HEK293 (cell line): ENCODE data around the gene PNLDC1.

Experiments
- CTCF ChIA-PET: fragments of 350-600 bp; formaldehyde crosslinking; extraction: SDS; loops from one replicate; lab custom pipeline; 2021; ENCODE audit warnings: antibody characterized with exemption; lab: Yijun Ruan, JAX
- POLR2A ChIA-PET: fragments of 300-600 bp; formaldehyde crosslinking; extraction: SDS; loops from one replicate; lab custom pipeline; 2020; ENCODE audit warnings: antibody characterized with exemption, inconsistent platforms; lab: Yijun Ruan, JAX
- H3K27ac ChIP-seq: fragments of 200-500 bp; sonication (Bioruptor generic); 2 replicates; pipeline ENCODE4 v1.5.1; 2014; ENCODE audit warnings: low read depth, low read length, control low read depth, inconsistent platforms; ENCODE audit errors: extremely low read depth
- H3K36me3 ChIP-seq, 2 experiments: fragments of 200-500 bp in 1 of 2; sonication (Bioruptor generic) in 1 of 2; 1 replicate in 1 of 2; 2 replicates in 1 of 2; pipeline ENCODE4 v1.5.1; 2014 to 2017; ENCODE audit warnings: inconsistent platforms in 2 of 2, low read length in 2 of 2; ENCODE audit not compliant: control insufficient read depth in 2 of 2, insufficient read depth in 1 of 2
- H3K4me1 ChIP-seq: fragments of 200-500 bp; sonication (Bioruptor generic); 2 replicates; pipeline ENCODE4 v1.5.1; 2014; ENCODE audit warnings: mild to moderate bottlenecking, low read length, inconsistent platforms; ENCODE audit not compliant: control insufficient read depth, insufficient read depth
- H3K4me3 ChIP-seq: 2 replicates; pipeline ENCODE4 v1.5.1; 2011; ENCODE audit warnings: low read depth, mild to moderate bottlenecking, control low read depth, low read length, moderate library complexity
- H3K9me3 ChIP-seq: fragments of 200-500 bp; sonication (Bioruptor generic); 2 replicates; pipeline ENCODE4 v1.5.1; 2014; ENCODE audit warnings: low read depth, low read length, inconsistent platforms; ENCODE audit not compliant: control insufficient read depth, insufficient read depth
- HOXD13 ChIP-seq: sonication (generic); formaldehyde crosslinking; IDR thresholded peaks from 2 replicates; pipeline ENCODE4 v1.8.0; 2022; ENCODE audit warnings: missing genetic modification reagents, borderline replicate concordance
- MEIS1 ChIP-seq: sonication (generic); formaldehyde crosslinking; IDR thresholded peaks from 2 replicates; pipeline ENCODE4 v1.8.1; 2022; ENCODE audit warnings: missing genetic modification reagents, mild to moderate bottlenecking, borderline replicate concordance
- SETDB1 ChIP-seq: IDR thresholded peaks from one replicate; pipeline ENCODE4 v1.6.1; 2017; ENCODE audit warnings: mild to moderate bottlenecking, low read length, moderate library complexity, mixed read lengths; ENCODE audit not compliant: insufficient read length
- TCF7L2 ChIP-seq: IDR thresholded peaks from 2 replicates; pipeline ENCODE4 v1.6.1; 2011; ENCODE audit warnings: low read depth, mild to moderate bottlenecking, inconsistent platforms, low read length, moderate library complexity, borderline replicate concordance
- TRIM28 ChIP-seq: IDR thresholded peaks from 2 replicates; pipeline ENCODE4 v1.6.1; 2011; ENCODE audit warnings: low read length, control low read depth, borderline replicate concordance
- ZBTB1 ChIP-seq: fragments of 450-650 bp; formaldehyde crosslinking; IDR thresholded peaks from 2 replicates; pipeline ENCODE4 v1.5.1; 2016; ENCODE audit warnings: missing biosample characterization, missing genetic modification characterization
- ZEB2 ChIP-seq: fragments of 450-650 bp; formaldehyde crosslinking; IDR thresholded peaks from 2 replicates; pipeline ENCODE4 v1.5.1; 2016; ENCODE audit warnings: missing biosample characterization, missing genetic modification characterization
- ZNF132 ChIP-seq: fragments of 450-650 bp; formaldehyde crosslinking; IDR thresholded peaks from 2 replicates; pipeline ENCODE4 v1.5.1; 2017; ENCODE audit warnings: missing biosample characterization, missing genetic modification characterization, borderline replicate concordance
- ZNF155 ChIP-seq: fragments of 450-650 bp; formaldehyde crosslinking; IDR thresholded peaks from 2 replicates; pipeline ENCODE4 v1.5.1; 2016; ENCODE audit warnings: missing biosample characterization, missing genetic modification characterization
- ZNF24 ChIP-seq: fragments of 450-650 bp; formaldehyde crosslinking; IDR thresholded peaks from 2 replicates; pipeline ENCODE4 v1.5.1; 2016; ENCODE audit warnings: missing biosample characterization, missing genetic modification characterization
- ZNF302 ChIP-seq: fragments of 450-650 bp; formaldehyde crosslinking; IDR thresholded peaks from 2 replicates; pipeline ENCODE4 v1.5.1; 2016; ENCODE audit warnings: missing biosample characterization, missing genetic modification characterization, low read depth
- ZNF341 ChIP-seq: fragments of 450-650 bp; formaldehyde crosslinking; IDR thresholded peaks from 2 replicates; pipeline ENCODE4; 2016; ENCODE audit warnings: low read depth, missing biosample characterization, missing genetic modification characterization
- ZNF596 ChIP-seq: fragments of 450-650 bp; IDR thresholded peaks from 2 replicates; pipeline ENCODE4 v1.5.0; 2018; ENCODE audit warnings: missing biosample characterization, mild to moderate bottlenecking, missing genetic modification characterization, moderate library complexity
- ZNF600 ChIP-seq: fragments of 450-650 bp; formaldehyde crosslinking; IDR thresholded peaks from 2 replicates; pipeline ENCODE4 v1.5.1; 2016; ENCODE audit warnings: missing biosample characterization, missing genetic modification characterization
- ZNF701 ChIP-seq: fragments of 450-650 bp; formaldehyde crosslinking; IDR thresholded peaks from 2 replicates; pipeline ENCODE4 v1.5.1; 2016; ENCODE audit warnings: missing biosample characterization, missing genetic modification characterization
- ZNF791 ChIP-seq: fragments of 450-650 bp; formaldehyde crosslinking; IDR thresholded peaks from 2 replicates; pipeline ENCODE4 v1.5.1; 2016; ENCODE audit warnings: missing biosample characterization, missing genetic modification characterization
- TF ChIP-seq, protein P1 (sequence below): fragments of 450-650 bp; formaldehyde crosslinking; IDR thresholded peaks from 2 replicates; pipeline ENCODE4 v1.5.1; 2016; ENCODE audit warnings: missing biosample characterization, missing genetic modification characterization
- TF ChIP-seq, protein P2 (sequence below): fragments of 450-650 bp; formaldehyde crosslinking; IDR thresholded peaks from 2 replicates; pipeline ENCODE4 v1.5.1; 2016; ENCODE audit warnings: missing biosample characterization, missing genetic modification characterization
- TF ChIP-seq, protein P3 (sequence below): fragments of 450-650 bp; formaldehyde crosslinking; IDR thresholded peaks from 2 replicates; pipeline ENCODE4 v1.5.1; 2016; ENCODE audit warnings: missing biosample characterization, missing genetic modification characterization

Gene PNLDC1

DNA sequence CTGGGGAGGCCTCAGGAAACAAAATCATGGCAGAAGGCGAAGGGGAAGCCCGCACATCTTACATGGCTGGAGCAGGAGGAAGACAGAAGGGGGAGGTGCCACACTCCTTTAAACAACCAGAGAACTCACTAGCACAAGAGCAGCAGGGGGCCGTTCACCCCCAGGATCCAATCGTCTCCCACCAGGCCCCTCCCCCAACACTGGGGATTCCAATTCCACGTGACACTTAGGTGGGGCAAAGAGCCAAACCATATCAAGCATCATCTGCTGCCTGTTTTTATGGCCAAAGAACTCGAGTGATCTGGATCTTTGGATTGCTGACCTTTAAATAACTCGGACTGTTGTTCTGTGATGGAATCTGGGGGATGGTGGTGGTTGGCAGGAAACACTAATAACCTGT, 28.0 kb downstream of the PNLDC1 start:
- Histone ChIP-seq H3K36me3 (no peaks in the 10 kb centered on the region), H3K9me3 (no peaks in the 10 kb centered on the region), H3K4me1 (no peaks in the 10 kb centered on the region), H3K27ac (no peak overlapping the region), H3K4me3 (no peak overlapping the region)
- TF ChIP-seq ZNF24 (tag by site-specific recombination) (no peak), ZNF341 (tag by site-specific recombination) (peak; percentile 83), SETDB1 (peak; percentile 30)
- ChIA-PET POLR2A (interaction anchor here (1.2 kb wide), 1 partner anchor 21 kb away, joined by 3 read pairs; no protein-coding TSS in a partner anchor), CTCF (no interaction called here)

DNA sequence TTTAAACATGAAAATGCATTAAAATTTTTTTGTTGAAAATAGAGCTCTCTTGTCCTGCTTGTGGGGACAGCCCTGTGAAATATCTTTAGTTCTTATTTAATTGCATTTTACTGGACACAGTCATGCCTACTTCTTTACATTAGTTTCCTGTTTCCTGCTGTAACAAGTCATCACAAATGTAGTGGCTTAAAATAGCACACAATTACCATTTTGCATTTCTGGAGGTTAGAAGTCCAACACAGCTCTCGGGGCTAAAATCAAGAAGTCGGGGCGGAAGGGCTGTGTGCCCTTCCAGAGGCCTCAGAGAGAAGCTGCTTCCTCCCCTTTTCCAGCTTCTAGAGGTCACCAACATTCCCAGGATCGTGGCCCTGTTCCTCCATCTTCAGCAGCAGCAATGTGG, 29.4 kb downstream of the PNLDC1 start:
- Histone ChIP-seq H3K4me1 (no peaks in the 10 kb centered on the region), H3K27ac (no peak overlapping the region), H3K4me3 (no peak overlapping the region), H3K36me3 (no peaks in the 10 kb centered on the region), H3K9me3 (no peaks in the 10 kb centered on the region)
- POLR2A ChIA-PET, result interaction anchor here (0.6 to 2.3 kb wide), 2 partner anchors 31 to 40 kb away, joined by 3 to 9 read pairs; partner anchors contain the start of genes MRPL18 and TCP1
- TF ChIP-seq TCF7L2, result no peak
- TF ChIP-seq ZBTB1 (tag by site-specific recombination), result no peak
- no peak for TF ChIP-seq ZNF132 (tag by site-specific recombination)
- TF ChIP-seq, protein P1, sequence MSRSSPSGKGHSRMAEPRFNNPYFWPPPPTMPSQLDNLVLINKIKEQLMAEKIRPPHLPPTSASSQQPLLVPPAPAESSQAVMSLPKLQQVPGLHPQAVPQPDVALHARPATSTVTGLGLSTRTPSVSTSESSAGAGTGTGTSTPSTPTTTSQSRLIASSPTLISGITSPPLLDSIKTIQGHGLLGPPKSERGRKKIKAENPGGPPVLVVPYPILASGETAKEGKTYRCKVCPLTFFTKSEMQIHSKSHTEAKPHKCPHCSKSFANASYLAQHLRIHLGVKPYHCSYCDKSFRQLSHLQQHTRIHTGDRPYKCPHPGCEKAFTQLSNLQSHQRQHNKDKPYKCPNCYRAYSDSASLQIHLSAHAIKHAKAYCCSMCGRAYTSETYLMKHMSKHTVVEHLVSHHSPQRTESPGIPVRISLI, result no peak
- TF ChIP-seq, protein P2, sequence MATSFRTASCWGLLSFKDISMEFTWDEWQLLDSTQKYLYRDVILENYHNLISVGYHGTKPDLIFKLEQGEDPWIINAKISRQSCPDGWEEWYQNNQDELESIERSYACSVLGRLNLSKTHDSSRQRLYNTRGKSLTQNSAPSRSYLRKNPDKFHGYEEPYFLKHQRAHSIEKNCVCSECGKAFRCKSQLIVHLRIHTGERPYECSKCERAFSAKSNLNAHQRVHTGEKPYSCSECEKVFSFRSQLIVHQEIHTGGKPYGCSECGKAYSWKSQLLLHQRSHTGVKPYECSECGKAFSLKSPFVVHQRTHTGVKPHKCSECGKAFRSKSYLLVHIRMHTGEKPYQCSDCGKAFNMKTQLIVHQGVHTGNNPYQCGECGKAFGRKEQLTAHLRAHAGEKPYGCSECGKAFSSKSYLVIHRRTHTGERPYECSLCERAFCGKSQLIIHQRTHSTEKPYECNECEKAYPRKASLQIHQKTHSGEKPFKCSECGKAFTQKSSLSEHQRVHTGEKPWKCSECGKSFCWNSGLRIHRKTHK, result no peak
- no peak for TF ChIP-seq ZNF600 (tag by site-specific recombination)
- CTCF ChIA-PET, result interaction anchor here (0.7 to 1.4 kb wide), 2 partner anchors 12 to 726 kb away, joined by 3 to 6 read pairs; no protein-coding TSS in a partner anchor

DNA sequence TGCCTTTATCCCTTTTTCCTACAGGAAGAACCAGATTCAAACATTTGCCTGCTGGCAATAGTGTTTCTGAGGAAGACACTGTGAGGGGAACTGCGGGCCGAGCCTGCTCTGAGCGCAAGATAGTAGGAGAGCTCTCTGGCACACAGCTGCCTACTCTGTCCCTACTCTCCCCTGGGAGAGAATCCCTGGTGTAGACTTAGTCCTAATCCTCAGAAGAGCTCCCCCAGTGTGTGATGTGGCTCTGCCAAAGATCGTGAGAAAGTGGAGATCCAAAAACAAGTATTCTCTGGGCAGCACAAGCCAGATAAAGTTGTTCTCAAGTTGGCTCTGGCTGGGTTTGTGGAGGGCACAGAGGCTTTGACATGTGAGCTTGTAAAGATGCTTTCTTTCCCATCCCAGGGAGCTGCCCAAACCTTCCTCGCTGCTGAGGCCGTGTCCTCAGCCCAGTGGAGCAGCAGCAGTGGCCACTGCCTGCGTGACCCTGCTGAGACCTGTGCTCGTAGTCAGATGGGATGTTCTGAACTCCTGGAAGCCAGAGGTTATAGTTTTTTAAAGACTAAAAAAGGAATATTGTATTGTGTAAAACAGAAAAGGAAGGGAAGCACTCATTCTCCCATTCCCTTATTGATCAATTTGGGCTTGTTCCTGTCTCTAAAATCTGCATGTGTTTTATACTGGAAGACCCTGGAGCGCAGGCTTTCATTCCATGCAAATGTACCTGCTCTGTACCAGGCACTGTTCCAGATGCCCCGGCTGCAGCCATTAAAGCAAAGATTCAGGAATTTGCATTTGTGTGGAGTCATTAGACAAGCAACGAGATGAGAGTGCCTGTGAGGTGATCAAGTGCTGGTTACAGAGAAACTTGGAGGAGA, 30.7 kb downstream of the PNLDC1 start:
- POLR2A ChIA-PET, result interaction anchor here (2.3 kb wide), 1 partner anchor 41 kb away, joined by 9 read pairs; the partner anchor contains the start of genes MRPL18 and TCP1
- CTCF ChIA-PET, result interaction anchor here (0.7 kb wide), 1 partner anchor 250 kb away, joined by 5 read pairs; no protein-coding TSS in a partner anchor
- H3K9me3 ChIP-seq, result no peaks in the 10 kb centered on the region
- no peaks in the 10 kb centered on the region for H3K36me3 ChIP-seq
- H3K27ac ChIP-seq, result no peak overlapping the region
- H3K4me1 ChIP-seq, result no peaks in the 10 kb centered on the region
- no peak overlapping the region for H3K4me3 ChIP-seq
- no peak for TF ChIP-seq ZNF596
- TF ChIP-seq, protein P3, sequence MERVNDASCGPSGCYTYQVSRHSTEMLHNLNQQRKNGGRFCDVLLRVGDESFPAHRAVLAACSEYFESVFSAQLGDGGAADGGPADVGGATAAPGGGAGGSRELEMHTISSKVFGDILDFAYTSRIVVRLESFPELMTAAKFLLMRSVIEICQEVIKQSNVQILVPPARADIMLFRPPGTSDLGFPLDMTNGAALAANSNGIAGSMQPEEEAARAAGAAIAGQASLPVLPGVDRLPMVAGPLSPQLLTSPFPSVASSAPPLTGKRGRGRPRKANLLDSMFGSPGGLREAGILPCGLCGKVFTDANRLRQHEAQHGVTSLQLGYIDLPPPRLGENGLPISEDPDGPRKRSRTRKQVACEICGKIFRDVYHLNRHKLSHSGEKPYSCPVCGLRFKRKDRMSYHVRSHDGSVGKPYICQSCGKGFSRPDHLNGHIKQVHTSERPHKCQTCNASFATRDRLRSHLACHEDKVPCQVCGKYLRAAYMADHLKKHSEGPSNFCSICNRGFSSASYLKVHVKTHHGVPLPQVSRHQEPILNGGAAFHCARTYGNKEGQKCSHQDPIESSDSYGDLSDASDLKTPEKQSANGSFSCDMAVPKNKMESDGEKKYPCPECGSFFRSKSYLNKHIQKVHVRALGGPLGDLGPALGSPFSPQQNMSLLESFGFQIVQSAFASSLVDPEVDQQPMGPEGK (tag by site-specific recombination), result no peak
- no peak for TF ChIP-seq TRIM28
- no peak for TF ChIP-seq ZNF155 (tag by site-specific recombination)
- no peak for TF ChIP-seq ZNF302 (tag by site-specific recombination)
- TF ChIP-seq HOXD13, result no peak
- no peak for TF ChIP-seq ZNF791 (tag by site-specific recombination)
- TF ChIP-seq ZNF701 (tag by site-specific recombination), result no peak
- TF ChIP-seq ZEB2 (tag by site-specific recombination), result no peak
- TF ChIP-seq MEIS1 (CRISPR knock-in tag), result no peak
- TF ChIP-seq, protein P1, result no peak
